Fibroblast of lung (primary cell): ENCODE measurements around the gene ZFR2.
"Not testable (repeated sequence)": the region's sequence is repeated elsewhere in the genome, so short reads cannot be mapped to it uniquely, and the experiment has no call there.

ENCODE experiments used
- EZH2 ChIP-seq: IDR thresholded peaks from 2 replicates; pipeline ENCODE4 v1.5.1; 2012; ENCODE audit warnings: low read length, control low read depth, mild to moderate bottlenecking; ENCODE audit errors: missing control alignments
- TF ChIP-seq, protein P1 (sequence below), 2 donors: IDR thresholded peaks in 1 of 2; conservative IDR thresholded peaks in 1 of 2; 1 replicate in 1 of 2; 2 replicates in 1 of 2; pipeline ENCODE4 v1.5.1; 2011 to 2012; ENCODE audit warnings: low read length in 2 of 2, control low read depth in 1 of 2, inconsistent platforms in 1 of 2, low read depth in 1 of 2, mild to moderate bottlenecking in 1 of 2

DNA sequence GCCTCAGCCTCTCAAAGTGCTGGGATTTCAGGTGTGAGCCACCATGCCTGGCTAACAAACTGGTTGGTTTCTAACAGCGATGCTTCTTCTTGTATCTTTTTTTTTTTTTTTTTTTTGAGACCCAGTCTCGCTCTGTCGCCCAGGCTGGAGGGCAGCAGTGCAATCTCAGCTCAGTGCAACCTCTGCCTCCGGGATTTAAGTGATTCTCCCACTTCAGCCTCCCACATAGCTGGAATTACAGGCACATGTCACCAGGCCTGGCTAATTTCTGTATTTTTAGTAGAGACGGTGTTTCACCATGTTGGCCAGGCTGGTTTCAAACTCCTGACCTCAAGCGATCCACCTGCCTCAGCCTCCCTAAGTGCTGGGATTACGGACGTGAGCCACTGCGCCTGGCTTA, 52.7 kb downstream of the ZFR2 start:
- TF ChIP-seq, protein P1, sequence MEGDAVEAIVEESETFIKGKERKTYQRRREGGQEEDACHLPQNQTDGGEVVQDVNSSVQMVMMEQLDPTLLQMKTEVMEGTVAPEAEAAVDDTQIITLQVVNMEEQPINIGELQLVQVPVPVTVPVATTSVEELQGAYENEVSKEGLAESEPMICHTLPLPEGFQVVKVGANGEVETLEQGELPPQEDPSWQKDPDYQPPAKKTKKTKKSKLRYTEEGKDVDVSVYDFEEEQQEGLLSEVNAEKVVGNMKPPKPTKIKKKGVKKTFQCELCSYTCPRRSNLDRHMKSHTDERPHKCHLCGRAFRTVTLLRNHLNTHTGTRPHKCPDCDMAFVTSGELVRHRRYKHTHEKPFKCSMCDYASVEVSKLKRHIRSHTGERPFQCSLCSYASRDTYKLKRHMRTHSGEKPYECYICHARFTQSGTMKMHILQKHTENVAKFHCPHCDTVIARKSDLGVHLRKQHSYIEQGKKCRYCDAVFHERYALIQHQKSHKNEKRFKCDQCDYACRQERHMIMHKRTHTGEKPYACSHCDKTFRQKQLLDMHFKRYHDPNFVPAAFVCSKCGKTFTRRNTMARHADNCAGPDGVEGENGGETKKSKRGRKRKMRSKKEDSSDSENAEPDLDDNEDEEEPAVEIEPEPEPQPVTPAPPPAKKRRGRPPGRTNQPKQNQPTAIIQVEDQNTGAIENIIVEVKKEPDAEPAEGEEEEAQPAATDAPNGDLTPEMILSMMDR (conservative IDR thresholded peaks at IDR 0.05 in 1 of 2, IDR thresholded peaks at IDR 0.05 in 1 of 2; ENCODE audit: low read depth in 1 of 2, low read length in 2 of 2): not testable (repeated sequence)
- TF ChIP-seq EZH2: not testable (repeated sequence)
